CD4-positive, alpha-beta memory T cell (primary cell): Measurements from ENCODE around the gene GALNT5. TPM values are rescaled to one million over a fixed set of nuclear protein-coding genes. Genes with fewer than 3 reads are reported as not detected.
"Not testable (repeated sequence)": the region's sequence is repeated elsewhere in the genome, so short reads cannot be mapped to it uniquely, and the experiment has no call there.

Source experiments
- CTCF ChIA-PET: fragments of 350-600 bp; sonication (Branson Sonifier 250); formaldehyde crosslinking; loops from one replicate; lab custom pipeline; 2021; ENCODE audit warnings: inconsistent platforms; ENCODE audit not compliant: partially characterized antibody; lab: Charles Lee
- POLR2A ChIA-PET: fragments of 350-600 bp; sonication (Branson Sonifier 250); formaldehyde crosslinking; loops from one replicate; lab custom pipeline; 2021; ENCODE audit not compliant: partially characterized antibody; lab: Charles Lee
- DNase-seq, 5 donors: peaks; one replicate each; pipeline versions ENCODE4 v3.0.0 to v3.0.0-alpha.2; 2020 to 2022; ENCODE audit warnings: mixed read lengths in 1 of 5
- H3K27ac ChIP-seq: one replicate; pipeline ENCODE4 v1.7.0; 2013; ENCODE audit warnings: low read depth, low read length
- H3K27me3 ChIP-seq: 2 replicates; pipeline ENCODE4 v1.7.0; 2013; ENCODE audit warnings: mild to moderate bottlenecking, low read length, moderate library complexity; ENCODE audit not compliant: insufficient read depth
- H3K36me3 ChIP-seq: 2 replicates; pipeline ENCODE4 v1.7.0; 2013; ENCODE audit warnings: mild to moderate bottlenecking, low read length, moderate library complexity; ENCODE audit not compliant: insufficient read depth
- H3K4me1 ChIP-seq: 2 replicates; pipeline ENCODE4 v1.7.0; 2013; ENCODE audit warnings: mild to moderate bottlenecking, low read length, moderate library complexity; ENCODE audit not compliant: insufficient read depth
- H3K4me3 ChIP-seq, 2 donors: one replicate each; pipeline ENCODE4 v1.7.0; 2013; ENCODE audit warnings: low read length in 2 of 2, mild to moderate bottlenecking in 1 of 2
- H3K9me3 ChIP-seq, 2 donors: one replicate each; pipeline ENCODE4 v1.7.0; 2013; ENCODE audit warnings: low read length in 2 of 2, control low read depth in 1 of 2; ENCODE audit not compliant: control insufficient read depth in 1 of 2
- H3K27ac Mint-ChIP-seq, 7 donors: one replicate each; pipeline ENCODE4 v1.8.0; 2020 to 2021; ENCODE audit warnings: mixed read lengths in 7 of 7, mild to moderate bottlenecking in 6 of 7, inconsistent platforms in 3 of 7, moderate library complexity in 3 of 7
- H3K27me3 Mint-ChIP-seq, 2 donors: one replicate each; pipeline ENCODE4 v1.8.0; 2020 to 2021; ENCODE audit warnings: mixed read lengths in 2 of 2
- H3K36me3 Mint-ChIP-seq, 2 donors: one replicate each; pipeline ENCODE4 v1.8.0; 2020 to 2021; ENCODE audit warnings: mixed read lengths in 2 of 2, inconsistent platforms in 1 of 2, mild to moderate bottlenecking in 1 of 2
- H3K4me1 Mint-ChIP-seq, 4 donors: one replicate each; pipeline ENCODE4 v1.8.0; 2020 to 2021; ENCODE audit warnings: mixed read lengths in 4 of 4, mild to moderate bottlenecking in 1 of 4
- H3K4me3 Mint-ChIP-seq, 8 donors: one replicate each; pipeline ENCODE4 v1.8.0; 2020 to 2021; ENCODE audit warnings: mixed read lengths in 8 of 8, mild to moderate bottlenecking in 7 of 8, moderate library complexity in 6 of 8, inconsistent platforms in 3 of 8
- H3K9me3 Mint-ChIP-seq, 8 donors: one replicate each; pipeline ENCODE4 v1.8.0; 2020 to 2021; ENCODE audit warnings: mixed read lengths in 8 of 8, mild to moderate bottlenecking in 5 of 8, inconsistent platforms in 3 of 8, moderate library complexity in 1 of 8
- intact Hi-C: fragments of 100-400 bp; cut with micrococcal nuclease; formaldehyde crosslinking; loops from one replicate; pipeline ENCODE4 v1.15.1; 2023
- polyA plus RNA-seq, 2 donors: library from polyadenylated mRNA; unstranded; fragments of 300-500 nt; fragmentation: Illumina TruSeq; gene quantifications; one replicate each; pipeline ENCODE4 v1.2.3, GENCODE V29; 2021
- total RNA-seq, 2 experiments: library from RNA; stranded (reverse); gene quantifications; one replicate each; pipeline ENCODE4 v1.2.3, GENCODE V29; 2021

GALNT5 gene
- total and polyA plus RNA-seq, 4 experiments from 2014 or later = not detected

- Histone ChIP-seq H3K27me3 (no peaks in the 10 kb centered on the region), H3K36me3 (no peaks in the 10 kb centered on the region), H3K4me3 (no peak overlapping the region), H3K4me1 (peaks cover 56% of the 10 kb centered on the region), H3K9me3 (no peaks in the 10 kb centered on the region), H3K27ac (no peak overlapping the region)
- no peaks in the 10 kb centered on the region for H3K36me3 Mint-ChIP-seq
- intact Hi-C loops = no loop called here
- peak overlapping the region in 5 of 7 donors; percentile 24 to 69 (median 51) for H3K27ac Mint-ChIP-seq
- POLR2A ChIA-PET = interaction anchor here (0.6 to 13.8 kb wide), 6 partner anchors 69 to 365 kb away, joined by 3 to 375 read pairs (median 15); partner anchors contain the start of gene CYTIP
- peaks cover 54 to 74% (median 66%) of the 10 kb centered on the region in 4 donors for H3K4me1 Mint-ChIP-seq
- H3K27me3 Mint-ChIP-seq = no peaks in the 10 kb centered on the region
- H3K9me3 Mint-ChIP-seq = no peaks in the 10 kb centered on the region
- CTCF ChIA-PET = interaction anchor here (0.9 to 16.8 kb wide), 19 partner anchors 11 to 558 kb away, joined by 3 to 392 read pairs (median 21); partner anchors contain the start of genes ACVR1C, CYTIP and ERMN
- DNase-seq = no peak
- H3K4me3 Mint-ChIP-seq = peak overlapping the region in 6 of 8 donors; percentile 1 to 54 (median 14)
These were observed 76.8 kb downstream of the GALNT5 start for GRCh38 chr2:157334335-157334734.

GRCh38 chr2:157334797-157335196 lies 77.3 kb downstream of the GALNT5 start:
- ChIA-PET CTCF (interaction anchor here (0.5 to 16.8 kb wide), 20 partner anchors 11 to 573 kb away, joined by 3 to 392 read pairs (median 13); partner anchors contain the start of genes ACVR1C, CYTIP and ERMN), POLR2A (interaction anchor here (0.6 to 13.8 kb wide), 5 partner anchors 69 to 364 kb away, joined by 3 to 375 read pairs (median 25); partner anchors contain the start of gene CYTIP)
- Mint-ChIP-seq H3K27ac (peak overlapping the region in 6 of 7 donors; percentile 23 to 75 (median 48)), H3K9me3 (no peaks in the 10 kb centered on the region), H3K4me3 (peak overlapping the region in 3 of 8 donors; percentile 3 to 15 (median 6)), H3K4me1 (peaks cover 53 to 74% (median 65%) of the 10 kb centered on the region in 4 donors), H3K36me3 (no peaks in the 10 kb centered on the region), H3K27me3 (no peaks in the 10 kb centered on the region)
- no peak for DNase-seq
- intact Hi-C loops = no loop called here
- Histone ChIP-seq H3K36me3 (no peaks in the 10 kb centered on the region), H3K27me3 (no peaks in the 10 kb centered on the region), H3K4me1 (peaks cover 52% of the 10 kb centered on the region), H3K4me3 (no peak overlapping the region), H3K27ac (no peak overlapping the region), H3K9me3 (no peaks in the 10 kb centered on the region)

- peaks cover 45 to 60% (median 51%) of the 10 kb centered on the region in 4 donors for H3K4me1 Mint-ChIP-seq
- peak in 4 of 5 donors; percentile 40 to 53 (median 48) for DNase-seq
- H3K36me3 Mint-ChIP-seq = peaks cover 6 to 10% of the 10 kb centered on the region in 2 donors
- peak overlapping the region; percentile 19 to 87 (median 45) for H3K27ac Mint-ChIP-seq
- H3K9me3 ChIP-seq = no peaks in the 10 kb centered on the region
- H3K27me3 Mint-ChIP-seq = no peaks in the 10 kb centered on the region
- peaks cover 0 to 8% (median 3%) of the 10 kb centered on the region in 8 donors for H3K9me3 Mint-ChIP-seq
- no peak overlapping the region for H3K27ac ChIP-seq
- H3K4me1 ChIP-seq = peaks cover 43% of the 10 kb centered on the region
- ChIA-PET POLR2A (interaction anchor here (0.8 to 13.8 kb wide), 12 partner anchors 9 to 540 kb away, joined by 3 to 375 read pairs (median 4); partner anchors contain the start of genes ACVR1 and CYTIP), CTCF (interaction anchor here (0.7 to 16.8 kb wide), 38 partner anchors 13 to 562 kb away, joined by 3 to 392 read pairs (median 7); partner anchors contain the start of genes CYTIP and ERMN)
- H3K4me3 ChIP-seq = no peak overlapping the region
- peak overlapping the region; percentile 61 to 83 (median 75) for H3K4me3 Mint-ChIP-seq
- no peaks in the 10 kb centered on the region for H3K27me3 ChIP-seq
- no peaks in the 10 kb centered on the region for H3K36me3 ChIP-seq
- intact Hi-C loops = loop anchor here (2.0 kb wide), 2 partner anchors 68 to 82 kb away; no protein-coding TSS in a partner anchor
These were observed 78.9 kb downstream of the GALNT5 start for GRCh38 chr2:157336137-157337010.

- peaks cover 27% of the 10 kb centered on the region for H3K4me1 ChIP-seq
- CTCF ChIA-PET = interaction anchor here (1.4 to 16.8 kb wide), 11 partner anchors 13 to 124 kb away, joined by 3 to 392 read pairs (median 30); partner anchors contain the start of genes CYTIP and ERMN
- H3K27me3 ChIP-seq = no peaks in the 10 kb centered on the region
- Mint-ChIP-seq H3K27ac (no peak overlapping the region), H3K4me3 (no peak overlapping the region), H3K4me1 (peaks cover 33 to 46% (median 38%) of the 10 kb centered on the region in 4 donors), H3K36me3 (peaks cover 20 to 26% of the 10 kb centered on the region in 2 donors), H3K27me3 (no peaks in the 10 kb centered on the region), H3K9me3 (peaks cover 0 to 24% (median 18%) of the 10 kb centered on the region in 8 donors)
- no peaks in the 10 kb centered on the region for H3K36me3 ChIP-seq
- DNase-seq = no peak
- POLR2A ChIA-PET = interaction anchor here (3.7 to 13.8 kb wide), 3 partner anchors 66 to 98 kb away, joined by 25 to 375 read pairs (median 47); partner anchors contain the start of gene CYTIP
- intact Hi-C loops = loop anchor here (2.0 kb wide), 2 partner anchors 67 to 81 kb away; no protein-coding TSS in a partner anchor
- H3K27ac ChIP-seq = no peak overlapping the region
- no peak overlapping the region for H3K4me3 ChIP-seq
- H3K9me3 ChIP-seq = no peaks in the 10 kb centered on the region
These were observed 80.5 kb downstream of the GALNT5 start for GRCh38 chr2:157337978-157338377.

GRCh38 chr2:157339965-157340655 lies 82.6 kb downstream of the GALNT5 start:
- Mint-ChIP-seq H3K4me3 (peak overlapping the region in 1 of 8 donors; percentile 9), H3K36me3 (peaks cover 35 to 46% of the 10 kb centered on the region in 2 donors), H3K4me1 (peaks cover 17 to 26% (median 19%) of the 10 kb centered on the region in 4 donors), H3K27me3 (no peaks in the 10 kb centered on the region), H3K9me3 (peaks cover 5 to 45% (median 39%) of the 10 kb centered on the region in 8 donors), H3K27ac (no peak overlapping the region)
- peaks cover 16% of the 10 kb centered on the region for H3K4me1 ChIP-seq
- POLR2A ChIA-PET = no interaction called here
- no peak for DNase-seq
- H3K27me3 ChIP-seq = no peaks in the 10 kb centered on the region
- H3K4me3 ChIP-seq = no peak overlapping the region
- no peaks in the 10 kb centered on the region for H3K9me3 ChIP-seq
- H3K36me3 ChIP-seq = no peaks in the 10 kb centered on the region
- CTCF ChIA-PET = interaction anchor here (6.4 kb wide), 1 partner anchor 17 kb away, joined by 157 read pairs; the partner anchor contains the start of gene ERMN
- intact Hi-C loops = no loop called here
- H3K27ac ChIP-seq = no peak overlapping the region

- H3K27ac Mint-ChIP-seq = peak overlapping the region in 1 of 7 donors; percentile 27
- intact Hi-C loops = not testable (repeated sequence)
- peaks cover 40 to 54% of the 10 kb centered on the region in 2 donors for H3K36me3 Mint-ChIP-seq
These were observed 83.9 kb downstream of the GALNT5 start for GRCh38 chr2:157341381-157341780.

More at GRCh38 chr2:157341381-157341780, 83.9 kb downstream of the GALNT5 start:
- H3K4me3 ChIP-seq, H3K27ac ChIP-seq, H3K27me3 ChIP-seq, DNase-seq, POLR2A ChIA-PET, H3K4me3 Mint-ChIP-seq, H3K36me3 ChIP-seq, H3K4me1 ChIP-seq, H3K9me3 ChIP-seq, H3K27me3 Mint-ChIP-seq: not testable (repeated sequence)
- CTCF ChIA-PET = interaction anchor here (1.2 kb wide), 1 partner anchor 15 kb away, joined by 4 read pairs; no protein-coding TSS in a partner anchor
- Mint-ChIP-seq H3K9me3 (peaks cover 5 to 51% (median 43%) of the 10 kb centered on the region in 8 donors), H3K4me1 (peaks cover 5 to 19% (median 11%) of the 10 kb centered on the region in 4 donors)
